Endothelial cell of umbilical vein (primary cell): ENCODE results near the gene SCO2. TPM values are rescaled to one million over a fixed set of nuclear protein-coding genes. Genes with fewer than 3 reads are reported as not detected.

ENCODE experiments used
- BruUV-seq: library from RNA; stranded (reverse); fragments of 400-500 nt; replicated peaks from 2 replicates; lab custom pipeline; 2021; lab: Mats Ljungman, UMichigan
- CTCF ChIA-PET: fragments of 300-600, 350-600 bp; sonication (Branson Sonifier 250); formaldehyde crosslinking; loops from one replicate; lab custom pipeline; 2021; ENCODE audit warnings: antibody characterized with exemption, inconsistent platforms; lab: Charles Lee
- POLR2A ChIA-PET: fragments of 300-600, 350-600 bp; sonication (Branson Sonifier 250); formaldehyde crosslinking; loops from one replicate; lab custom pipeline; 2021; ENCODE audit warnings: antibody characterized with exemption, inconsistent platforms; lab: Charles Lee
- DNase-seq: peaks from one replicate; pipeline ENCODE4 v3.0.0-alpha.2; 2011; ENCODE audit warnings: low read depth, low spot score
- FAIRE-seq: peaks from 2 replicates; lab custom pipeline; 2011; peaks lifted over from hg19 to GRCh38; lab: Jason Lieb, UNC
- H2AFZ ChIP-seq: 2 replicates; pipeline ENCODE4 v1.6.0; 2012; ENCODE audit warnings: low read depth, low read length, control low read depth, inconsistent platforms
- H3K27ac ChIP-seq: 2 replicates; pipeline ENCODE4 v1.5.1; 2011; ENCODE audit warnings: low read depth, mild to moderate bottlenecking, control low read depth, low read length, moderate library complexity; ENCODE audit not compliant: insufficient read depth
- H3K27me3 ChIP-seq, 2 experiments: 2 replicates each; pipeline versions ENCODE4 v1.6.0 to v1.6.1; 2011; ENCODE audit warnings: low read length in 2 of 2, mixed read lengths in 1 of 2; ENCODE audit not compliant: control insufficient read depth in 2 of 2, insufficient read depth in 2 of 2
- H3K36me3 ChIP-seq, 2 experiments: 2 replicates in 1 of 2; 3 replicates in 1 of 2; pipeline ENCODE4 v1.5.1; 2011; ENCODE audit warnings: low read length in 2 of 2, mild to moderate bottlenecking in 1 of 2, moderate library complexity in 1 of 2; ENCODE audit not compliant: control insufficient read depth in 2 of 2, insufficient read depth in 2 of 2; ENCODE audit errors: extremely low read depth in 1 of 2
- H3K4me1 ChIP-seq: 3 replicates; pipeline ENCODE4 v1.5.1; 2011; ENCODE audit warnings: mild to moderate bottlenecking, low read length; ENCODE audit not compliant: control insufficient read depth, insufficient read depth; ENCODE audit errors: extremely low read depth
- H3K4me2 ChIP-seq: 2 replicates; pipeline ENCODE4 v1.6.1; 2011; ENCODE audit warnings: low read length, control low read depth, mixed read lengths; ENCODE audit not compliant: insufficient read depth
- H3K4me3 ChIP-seq, 3 experiments: fragments of 200-600 bp in 1 of 3; sonication (generic), shearing (Covaris generic) in 1 of 3; replicated peaks in 1 of 3; 2 replicates each; pipeline ENCODE4 v1.5.1; 2011 to 2016; ENCODE audit warnings: control low read depth in 3 of 3, low read length in 3 of 3, mild to moderate bottlenecking in 2 of 3, inconsistent platforms in 1 of 3, low read depth in 1 of 3, moderate library complexity in 1 of 3; ENCODE audit not compliant: insufficient read depth in 1 of 3
- H3K79me2 ChIP-seq: 2 replicates; pipeline ENCODE4 v1.6.0; 2012; ENCODE audit warnings: low read length, inconsistent platforms; ENCODE audit not compliant: control insufficient read depth, insufficient read depth
- H3K9ac ChIP-seq: replicated peaks from 2 replicates; pipeline ENCODE3; 2011; ENCODE audit warnings: low read length, control low read depth; ENCODE audit not compliant: insufficient read depth; ENCODE audit errors: extremely low read depth
- H3K9me1 ChIP-seq: replicated peaks from 3 replicates; pipeline ENCODE4 v1.6.0; 2011; ENCODE audit warnings: mild to moderate bottlenecking, low read length; ENCODE audit not compliant: control insufficient read depth, insufficient read depth; ENCODE audit errors: extremely low read depth
- H3K9me3 ChIP-seq: replicated peaks from 2 replicates; pipeline ENCODE4 v1.5.1; 2012; ENCODE audit warnings: low read length, inconsistent platforms; ENCODE audit not compliant: control insufficient read depth, insufficient read depth
- H4K20me1 ChIP-seq: replicated peaks from 2 replicates; pipeline ENCODE3; 2011; ENCODE audit warnings: mild to moderate bottlenecking, low read length; ENCODE audit not compliant: control insufficient read depth, insufficient read depth; ENCODE audit errors: extremely low read depth
- EZH2 ChIP-seq: IDR thresholded peaks from 2 replicates; pipeline ENCODE4 v1.6.1; 2012; ENCODE audit warnings: borderline replicate concordance, low read depth, mild to moderate bottlenecking, moderate library complexity, low read length, inconsistent platforms; ENCODE audit not compliant: severe bottlenecking
- FOS ChIP-seq: IDR thresholded peaks from 2 replicates; pipeline ENCODE4 v1.6.1; 2011; ENCODE audit warnings: mild to moderate bottlenecking, low read length, moderate library complexity, borderline replicate concordance; ENCODE audit not compliant: insufficient read depth
- GATA2 ChIP-seq: IDR thresholded peaks from 2 replicates; pipeline ENCODE4 v1.7.0; 2011; ENCODE audit warnings: low read depth, mild to moderate bottlenecking, moderate library complexity, mixed read lengths, low read length; ENCODE audit not compliant: insufficient read length, insufficient read depth
- JUN ChIP-seq: IDR thresholded peaks from 2 replicates; pipeline ENCODE4 v1.6.1; 2011; ENCODE audit warnings: borderline replicate concordance, low read depth; ENCODE audit not compliant: insufficient read length, insufficient read depth
- MYC ChIP-seq: IDR thresholded peaks from one replicate; pipeline ENCODE4 v1.6.1; 2011; ENCODE audit warnings: mild to moderate bottlenecking, low read depth, low read length
- POLR2A ChIP-seq: IDR thresholded peaks from 2 replicates; pipeline ENCODE4 v1.6.1; 2012; ENCODE audit warnings: low read depth, mild to moderate bottlenecking, control low read depth, low read length
- POLR2AphosphoS5 ChIP-seq: IDR thresholded peaks from 2 replicates; pipeline ENCODE4 v1.6.1; 2012; ENCODE audit warnings: low read depth, mild to moderate bottlenecking, control low read depth, low read length, moderate library complexity; ENCODE audit not compliant: insufficient read depth
- dilution Hi-C: fragments of 300-500 bp; cut with MboI; formaldehyde crosslinking; loops from one replicate; pipeline ENCODE4 v1.15.0; 2019; ENCODE audit warnings: low sequenced_read_pairs; ENCODE audit not compliant: extremely low pct_ligation_motif_present
- intact Hi-C: fragments of 100-400 bp; cut with micrococcal nuclease; formaldehyde crosslinking; loops from one replicate; pipeline ENCODE4 v1.10.0; 2022
- polyA plus RNA-seq, 4 experiments: library from polyadenylated mRNA; depleted of rRNA in 3 of 4; stranded (reverse) in 3 of 4; unstranded in 1 of 4; fragments of >200 nt; gene quantifications; 2 replicates each; pipeline versions ENCODE4 v1.2.1 to v1.2.3, GENCODE V29; 2011 to 2012; ENCODE audit warnings: missing spikeins in 1 of 4
- total RNA-seq: library from RNA; stranded (reverse); gene quantifications from 2 replicates; pipeline ENCODE4 v1.2.3, GENCODE V29; 2021
- TF ChIP-seq, protein P1 (sequence below), 2 donors: IDR thresholded peaks; 1 replicate in 1 of 2; 2 replicates in 1 of 2; pipeline ENCODE4 v1.5.1; 2011; ENCODE audit warnings: low read length in 2 of 2, mild to moderate bottlenecking in 2 of 2, moderate library complexity in 2 of 2, control low read depth in 1 of 2, inconsistent platforms in 1 of 2, low read depth in 1 of 2; ENCODE audit not compliant: insufficient read depth in 1 of 2; ENCODE audit errors: extremely low read depth in 1 of 2
- TF ChIP-seq, protein P2 (sequence below): IDR thresholded peaks from 2 replicates; pipeline ENCODE4 v1.6.1; 2011; ENCODE audit not compliant: insufficient read depth, insufficient read length

The SCO2 gene
- total and polyA plus RNA-seq, 2 donors (not counting 3 experiments of a cell fraction or from before 2014, with no cell fraction given): 3.5 to 3.7 TPM

DNA sequence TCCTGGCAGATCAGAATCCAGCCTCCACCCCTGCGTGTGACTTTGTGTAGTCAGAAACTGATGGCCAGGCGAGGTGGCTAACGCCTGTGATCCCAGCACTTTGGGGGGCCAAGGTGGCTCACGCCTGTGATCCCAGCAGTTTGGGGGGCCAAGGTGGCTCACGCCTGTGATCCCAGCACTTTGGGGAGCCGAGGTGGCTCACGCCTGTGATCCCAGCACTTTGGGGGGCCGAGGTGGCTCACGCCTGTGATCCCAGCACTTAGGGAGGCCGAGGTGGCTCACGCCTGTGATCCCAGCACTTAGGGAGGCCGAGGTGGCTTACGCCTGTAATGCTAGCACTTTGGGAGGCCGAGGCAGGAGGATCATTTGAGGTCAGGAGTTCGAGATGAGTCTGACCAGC is 12.2 kb downstream of the SCO2 start:
- Histone ChIP-seq H3K79me2 (peaks cover 32% of the 10 kb centered on the region), H3K27ac (no peak overlapping the region), H3K4me2 (no peak overlapping the region), H3K9me1 (no peaks in the 10 kb centered on the region), H3K9ac (no peak overlapping the region), H3K4me3 (no peak overlapping the region), H3K27me3 (no peaks in the 10 kb centered on the region), H3K9me3 (no peaks in the 10 kb centered on the region), H3K4me1 (peaks cover 11% of the 10 kb centered on the region), H3K36me3 (peaks cover 0 to 4% of the 10 kb centered on the region in 2 experiments), H4K20me1 (no peaks in the 10 kb centered on the region), H2AFZ (no peak overlapping the region)
- dilution Hi-C loops: no loop called here
- FAIRE-seq: no peak
- no peak for TF ChIP-seq POLR2AphosphoS5
- no peak for TF ChIP-seq POLR2A
- TF ChIP-seq, protein P1, sequence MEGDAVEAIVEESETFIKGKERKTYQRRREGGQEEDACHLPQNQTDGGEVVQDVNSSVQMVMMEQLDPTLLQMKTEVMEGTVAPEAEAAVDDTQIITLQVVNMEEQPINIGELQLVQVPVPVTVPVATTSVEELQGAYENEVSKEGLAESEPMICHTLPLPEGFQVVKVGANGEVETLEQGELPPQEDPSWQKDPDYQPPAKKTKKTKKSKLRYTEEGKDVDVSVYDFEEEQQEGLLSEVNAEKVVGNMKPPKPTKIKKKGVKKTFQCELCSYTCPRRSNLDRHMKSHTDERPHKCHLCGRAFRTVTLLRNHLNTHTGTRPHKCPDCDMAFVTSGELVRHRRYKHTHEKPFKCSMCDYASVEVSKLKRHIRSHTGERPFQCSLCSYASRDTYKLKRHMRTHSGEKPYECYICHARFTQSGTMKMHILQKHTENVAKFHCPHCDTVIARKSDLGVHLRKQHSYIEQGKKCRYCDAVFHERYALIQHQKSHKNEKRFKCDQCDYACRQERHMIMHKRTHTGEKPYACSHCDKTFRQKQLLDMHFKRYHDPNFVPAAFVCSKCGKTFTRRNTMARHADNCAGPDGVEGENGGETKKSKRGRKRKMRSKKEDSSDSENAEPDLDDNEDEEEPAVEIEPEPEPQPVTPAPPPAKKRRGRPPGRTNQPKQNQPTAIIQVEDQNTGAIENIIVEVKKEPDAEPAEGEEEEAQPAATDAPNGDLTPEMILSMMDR (IDR thresholded peaks at IDR 0.05; ENCODE audit: extremely low read depth in 1 of 2, insufficient read depth in 1 of 2, low read depth in 1 of 2, low read length in 2 of 2): no peak
- no peak for TF ChIP-seq JUN
- TF ChIP-seq GATA2: no peak
- TF ChIP-seq FOS: no peak
- TF ChIP-seq MYC: no peak
- TF ChIP-seq, protein P2, sequence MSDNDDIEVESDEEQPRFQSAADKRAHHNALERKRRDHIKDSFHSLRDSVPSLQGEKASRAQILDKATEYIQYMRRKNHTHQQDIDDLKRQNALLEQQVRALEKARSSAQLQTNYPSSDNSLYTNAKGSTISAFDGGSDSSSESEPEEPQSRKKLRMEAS: no peak
- no peak for TF ChIP-seq EZH2
- no TSS peak for BruUV-seq
- DNase-seq: no peak
- POLR2A ChIA-PET: no interaction called here
- CTCF ChIA-PET: no interaction called here
- intact Hi-C loops: no loop called here
